Endothelial cell (in vitro differentiated cells): ENCODE measurements around the gene FAM118A. TPM values are rescaled to one million over a fixed set of nuclear protein-coding genes. Genes with fewer than 3 reads are reported as not detected.

Experiments used
- DNase-seq: peaks from one replicate; pipeline ENCODE4 v3.0.0; 2021; ENCODE audit warnings: low spot score
- H3K27ac Mint-ChIP-seq: one replicate; pipeline ENCODE4 v1.8.0; 2021; ENCODE audit warnings: mixed read lengths, inconsistent platforms; ENCODE audit not compliant: unreplicated experiment
- H3K27me3 Mint-ChIP-seq: one replicate; pipeline ENCODE4 v1.8.0; 2021; ENCODE audit warnings: mild to moderate bottlenecking, moderate library complexity, mixed read lengths, inconsistent platforms; ENCODE audit not compliant: unreplicated experiment
- H3K36me3 Mint-ChIP-seq: one replicate; pipeline ENCODE4 v1.8.0; 2021; ENCODE audit warnings: mild to moderate bottlenecking, low read depth, mixed read lengths, inconsistent platforms; ENCODE audit not compliant: unreplicated experiment
- H3K4me1 Mint-ChIP-seq: one replicate; pipeline ENCODE4 v1.8.0; 2021; ENCODE audit warnings: mild to moderate bottlenecking, mixed read lengths, inconsistent platforms; ENCODE audit not compliant: unreplicated experiment
- H3K4me3 Mint-ChIP-seq: one replicate; pipeline ENCODE4 v1.8.0; 2021; ENCODE audit warnings: mild to moderate bottlenecking, mixed read lengths, inconsistent platforms; ENCODE audit not compliant: unreplicated experiment
- H3K9me3 Mint-ChIP-seq: one replicate; pipeline ENCODE4 v1.8.0; 2021; ENCODE audit warnings: mixed read lengths, inconsistent platforms; ENCODE audit not compliant: unreplicated experiment
- CTCF ChIP-seq: fragments of 200-600 bp; sonication (generic); IDR thresholded peaks from one replicate; pipeline ENCODE4 v1.5.0; 2021; ENCODE audit warnings: antibody characterized with exemption; ENCODE audit not compliant: unreplicated experiment
- total RNA-seq: library from RNA; stranded (reverse); fragmentation: NEBNext Ultra II Directional; extraction: Animal tissue kit (Norgen Biotek cat#: 25700); gene quantifications from one replicate; pipeline ENCODE4 v1.2.1, GENCODE V29; 2021; ENCODE audit not compliant: unreplicated experiment

Gene FAM118A
- total RNA-seq, 1 donor from 2014 or later: 26.6 TPM

GRCh38 chr22:45340323-45340722 is 30.6 kb downstream of the FAM118A start:
- TF ChIP-seq CTCF: no peak
- DNase-seq: no peak
- Mint-ChIP-seq H3K27me3 (no peaks in the 10 kb centered on the region), H3K4me3 (no peak overlapping the region), H3K4me1 (peaks cover 19% of the 10 kb centered on the region), H3K9me3 (no peaks in the 10 kb centered on the region), H3K36me3 (peaks cover 9% of the 10 kb centered on the region), H3K27ac (no peak overlapping the region)

GRCh38 chr22:45341498-45341897 is 31.8 kb downstream of the FAM118A start:
- no peak for DNase-seq
- H3K4me1 Mint-ChIP-seq: peaks cover 25% of the 10 kb centered on the region
- no peak overlapping the region for H3K27ac Mint-ChIP-seq
- TF ChIP-seq CTCF: no peak
- H3K4me3 Mint-ChIP-seq: no peak overlapping the region
- H3K9me3 Mint-ChIP-seq: no peaks in the 10 kb centered on the region
- H3K27me3 Mint-ChIP-seq: peaks cover under 1% of the 10 kb centered on the region
- H3K36me3 Mint-ChIP-seq: peaks cover 9% of the 10 kb centered on the region

- TF ChIP-seq CTCF: no peak
- no peak overlapping the region for H3K4me3 Mint-ChIP-seq
- no peaks in the 10 kb centered on the region for H3K9me3 Mint-ChIP-seq
- H3K27ac Mint-ChIP-seq: no peak overlapping the region
- peaks cover 30% of the 10 kb centered on the region for H3K4me1 Mint-ChIP-seq
- H3K36me3 Mint-ChIP-seq: peaks cover 9% of the 10 kb centered on the region
- peaks cover 2% of the 10 kb centered on the region for H3K27me3 Mint-ChIP-seq
- no peak for DNase-seq
These were observed 33.4 kb downstream of the FAM118A start for GRCh38 chr22:45343143-45343542.

DNA sequence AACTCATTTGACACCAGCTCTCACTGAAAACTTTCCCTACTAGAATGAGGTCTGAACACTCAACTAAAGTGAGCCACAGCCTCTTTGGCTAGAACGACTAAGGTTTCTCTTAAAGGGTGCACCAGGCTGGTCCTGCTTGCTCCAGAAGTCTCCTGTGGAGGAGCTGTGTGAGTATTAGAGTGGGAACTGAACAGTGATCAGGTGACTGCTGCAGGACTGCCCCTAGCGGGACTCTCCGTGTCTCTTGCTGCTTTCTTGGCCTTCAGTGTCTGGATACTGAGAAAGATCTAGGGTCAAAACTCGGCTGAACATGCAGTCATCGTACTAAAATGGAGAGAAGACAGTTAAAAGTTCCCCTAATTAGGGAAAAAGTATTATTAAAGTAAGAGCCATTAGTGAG is 34.6 kb downstream of the FAM118A start:
- H3K36me3 Mint-ChIP-seq: peaks cover 9% of the 10 kb centered on the region
- H3K9me3 Mint-ChIP-seq: no peaks in the 10 kb centered on the region
- no peak for TF ChIP-seq CTCF
- peaks cover 2% of the 10 kb centered on the region for H3K27me3 Mint-ChIP-seq
- H3K4me1 Mint-ChIP-seq: peaks cover 30% of the 10 kb centered on the region
- no peak overlapping the region for H3K4me3 Mint-ChIP-seq
- H3K27ac Mint-ChIP-seq: no peak overlapping the region
- DNase-seq: peak; percentile 19

DNA sequence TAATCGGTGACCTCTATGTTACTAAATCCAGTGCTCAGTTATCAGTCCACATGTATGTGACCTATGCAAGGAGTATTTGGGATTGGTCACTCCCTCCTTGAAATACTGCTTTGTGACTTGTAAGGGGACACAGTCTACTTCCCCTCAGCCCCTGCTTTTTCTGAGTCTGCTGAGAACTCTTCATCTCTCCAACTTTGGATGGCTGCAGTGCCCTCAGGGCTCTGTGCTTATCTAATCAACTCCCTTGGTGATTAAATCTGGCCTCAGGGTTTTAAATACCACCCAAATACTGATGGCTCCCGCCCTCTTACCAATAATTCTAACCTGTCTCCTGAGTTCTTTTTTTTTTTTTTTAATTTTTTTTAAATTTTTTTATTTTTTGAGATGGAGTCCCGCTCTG is 40.2 kb downstream of the FAM118A start:
- Mint-ChIP-seq H3K27me3 (peaks cover 4% of the 10 kb centered on the region), H3K27ac (no peak overlapping the region), H3K4me3 (no peak overlapping the region), H3K4me1 (peaks cover 22% of the 10 kb centered on the region), H3K36me3 (no peaks in the 10 kb centered on the region), H3K9me3 (no peaks in the 10 kb centered on the region)
- no peak for TF ChIP-seq CTCF
- DNase-seq: no peak
